GM12873 (cell line): ENCODE measurements around the gene SULT6B1.

Experiments used
- CTCF ChIP-seq: IDR thresholded peaks from 2 replicates; pipeline ENCODE4 v1.5.1; 2012; ENCODE audit warnings: low read depth, mild to moderate bottlenecking, moderate library complexity, low read length, control low read depth; ENCODE audit not compliant: insufficient read depth; ENCODE audit errors: missing control alignments

The SULT6B1 gene

GRCh38 chr2:37153224-37153623 lies 35.2 kb downstream of the SULT6B1 start:
- no peak for TF ChIP-seq CTCF

GRCh38 chr2:37149626-37150322 lies 38.7 kb downstream of the SULT6B1 start:
- TF ChIP-seq CTCF: no peak

DNA sequence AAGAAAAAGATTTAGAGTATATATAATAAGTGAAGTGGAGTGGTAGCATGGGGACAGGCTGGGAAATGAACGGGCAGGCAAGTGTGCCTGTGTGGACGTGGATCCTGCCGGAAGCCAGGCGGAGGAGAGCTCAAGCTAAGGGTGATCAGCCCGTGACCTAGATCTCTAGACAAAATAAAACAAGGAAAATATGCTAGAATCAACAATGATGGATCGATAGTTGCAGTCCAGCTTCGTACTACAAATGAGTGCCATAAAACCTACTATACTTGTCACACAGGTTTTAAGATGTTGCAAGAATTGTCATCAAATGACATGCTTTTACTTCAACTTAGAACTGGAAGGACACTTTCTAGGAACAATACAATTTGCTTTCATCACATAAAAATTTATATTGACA lies 40.1 kb downstream of the SULT6B1 start:
- TF ChIP-seq CTCF: no peak

- no peak for TF ChIP-seq CTCF
Observed at GRCh38 chr2:37146062-37146461, 42.4 kb downstream of the SULT6B1 start.

- TF ChIP-seq CTCF: no peak
Observed at GRCh38 chr2:37143974-37144373, 44.5 kb downstream of the SULT6B1 start.

DNA sequence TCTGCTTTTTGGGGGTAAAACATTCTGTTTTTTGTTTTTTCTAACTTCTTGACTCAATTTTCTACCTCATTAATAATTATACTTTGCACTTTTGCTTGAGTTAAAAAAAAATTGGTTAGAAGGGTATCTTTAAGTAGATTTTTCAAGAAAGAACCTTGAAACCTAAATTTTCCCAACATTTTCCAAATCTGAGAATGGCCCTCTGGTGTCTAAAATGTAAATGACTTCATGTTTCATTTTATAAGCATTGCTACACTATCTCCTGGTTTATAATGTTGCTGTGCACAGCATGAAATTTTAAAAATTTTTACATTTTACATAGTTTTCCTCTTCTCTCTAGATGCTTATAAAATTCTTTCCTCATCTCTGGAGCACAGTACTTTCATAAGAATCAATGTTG lies 45.9 kb downstream of the SULT6B1 start:
- no peak for TF ChIP-seq CTCF

DNA sequence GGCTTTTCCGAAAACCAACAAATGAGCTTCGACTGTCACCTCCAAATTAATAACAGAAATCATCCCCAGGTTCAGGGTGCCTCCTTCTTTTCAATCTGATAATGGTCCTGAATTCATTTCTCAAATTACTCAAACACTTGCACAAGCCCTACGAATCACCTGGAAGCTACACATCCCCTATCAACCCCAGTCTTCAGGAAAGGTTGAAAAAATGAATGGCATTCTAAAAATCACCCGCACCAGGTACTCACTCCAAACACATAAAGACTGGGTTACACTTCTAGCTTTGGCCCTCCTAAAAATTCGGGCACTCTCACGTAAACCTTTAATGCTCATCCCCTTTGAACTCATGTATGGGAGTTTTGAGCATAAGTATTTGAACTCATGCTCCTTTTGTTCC lies 55.6 kb downstream of the SULT6B1 start:
- no peak for TF ChIP-seq CTCF
